HG03442 (cell line): ENCODE results near the gene OR5B3.
"Not testable (repeated sequence)": the region's sequence is repeated elsewhere in the genome, so short reads cannot be mapped to it uniquely, and the experiment has no call there.

ENCODE experiments used
- ATAC-seq: cut with Tn5 transposase; IDR thresholded peaks from one replicate; pipeline ENCODE4 v1.9.1; 2021; ENCODE audit warnings: mild to moderate bottlenecking, moderate library complexity; ENCODE audit not compliant: unreplicated experiment

Gene OR5B3

DNA sequence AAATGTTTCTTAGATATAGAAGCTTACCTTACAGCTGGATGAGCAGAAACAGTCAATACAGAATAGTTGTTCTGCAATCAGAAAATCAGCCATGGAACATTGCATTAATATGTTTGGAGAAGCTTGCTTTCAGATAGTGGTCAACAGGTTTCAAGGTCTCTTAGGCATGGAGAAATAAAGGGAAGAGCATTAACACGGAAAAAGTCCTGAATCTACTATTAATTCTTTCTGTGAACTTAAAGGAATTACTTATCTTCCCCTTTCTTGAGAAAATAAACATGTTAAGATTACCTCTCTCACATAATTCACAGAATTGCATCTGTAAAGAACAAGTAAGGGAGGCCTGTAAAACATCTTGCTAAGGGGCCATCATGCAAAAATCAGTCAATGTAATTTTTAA is at the start of gene OR5B3:
Gene OR5B3, minus strand, starts transcription at position 101 of the 400 bp plus-strand sequence. CDS start 3,465 bp downstream, outside the sequence.
- ATAC-seq: no peak

DNA sequence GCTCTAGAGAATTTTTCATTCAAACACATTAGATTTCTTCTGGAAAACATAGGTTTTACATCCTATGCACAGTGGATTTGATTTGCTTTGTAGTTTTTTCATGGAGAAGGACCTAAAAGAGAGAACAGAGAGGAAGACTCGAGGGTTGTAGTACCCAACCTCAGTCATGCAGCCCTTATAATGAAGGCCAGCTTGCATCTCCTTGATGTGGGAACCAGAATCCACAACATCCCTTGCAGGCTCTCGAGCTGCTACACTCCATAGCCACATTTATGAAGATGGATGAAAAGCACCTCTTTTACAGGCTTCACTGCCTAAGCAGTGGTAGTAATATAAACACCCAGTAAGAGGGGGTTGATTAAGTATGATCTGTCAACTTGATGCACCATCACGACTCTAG is 44.9 kb upstream of the OR5B3 start:
- ATAC-seq: no peak

DNA sequence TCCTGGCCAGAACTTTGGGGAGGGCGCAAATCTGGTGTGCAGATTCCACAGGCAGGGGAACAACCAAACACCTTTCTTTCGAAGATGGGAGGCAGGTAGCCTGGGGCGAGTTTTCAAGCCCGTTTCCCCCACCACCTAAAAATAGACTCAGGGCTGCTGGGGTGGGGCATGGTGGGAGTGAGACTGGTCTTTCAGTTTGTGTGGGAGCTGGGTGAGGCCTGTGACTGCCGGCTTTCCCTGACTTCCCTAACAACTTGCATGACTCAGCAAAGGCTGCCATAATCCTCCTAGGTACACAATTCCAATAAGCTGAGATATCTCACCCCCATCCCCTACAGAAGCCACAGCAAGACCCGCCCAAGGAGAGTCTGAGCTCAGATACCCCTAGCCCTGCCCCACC is 39.6 kb upstream of the OR5B3 start:
- ATAC-seq: no peak

DNA sequence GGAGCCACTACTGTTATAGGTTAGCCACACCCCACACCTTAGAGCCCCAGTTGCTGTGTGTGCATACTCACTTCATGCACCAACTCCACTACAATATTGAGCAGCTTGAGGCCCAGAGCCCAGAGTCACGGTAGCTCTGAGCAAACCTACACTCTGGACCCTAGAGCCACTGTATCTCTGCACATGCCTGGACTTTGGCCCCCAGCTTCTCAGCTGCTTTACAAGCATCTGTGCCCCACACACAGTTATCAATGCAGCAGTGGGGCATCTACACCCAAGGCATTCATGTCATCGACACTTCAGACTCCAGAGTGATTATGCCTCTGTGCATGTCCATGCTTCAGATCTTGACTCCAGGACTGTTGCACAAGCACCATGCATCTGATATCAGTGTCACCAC is 37.6 kb upstream of the OR5B3 start:
- no peak for ATAC-seq

DNA sequence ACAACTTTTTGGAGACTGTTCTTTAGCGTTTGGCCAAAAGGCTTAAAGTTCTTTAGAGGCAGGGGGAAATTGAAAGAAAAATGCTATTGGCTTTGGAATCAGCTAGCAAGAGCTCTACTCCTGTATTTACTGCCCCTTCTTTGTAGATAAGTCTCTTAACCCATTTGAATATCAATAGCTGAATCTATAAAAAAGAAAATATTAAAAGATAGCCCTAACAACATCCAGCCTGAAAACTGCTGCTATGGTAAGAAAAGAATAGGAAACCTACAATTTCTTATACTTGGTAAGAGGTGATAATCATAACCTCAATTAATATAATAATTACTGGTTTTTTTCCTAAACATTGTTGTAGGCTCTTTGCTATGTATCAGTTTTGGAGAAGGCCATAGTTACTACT is 35.5 kb upstream of the OR5B3 start, which contains the start of gene OR5B12:
Gene OR5B12, minus strand, starts transcription at position 101 of the 400 bp plus-strand sequence. CDS start 2,085 bp downstream, outside the sequence.
- ATAC-seq: no peak

DNA sequence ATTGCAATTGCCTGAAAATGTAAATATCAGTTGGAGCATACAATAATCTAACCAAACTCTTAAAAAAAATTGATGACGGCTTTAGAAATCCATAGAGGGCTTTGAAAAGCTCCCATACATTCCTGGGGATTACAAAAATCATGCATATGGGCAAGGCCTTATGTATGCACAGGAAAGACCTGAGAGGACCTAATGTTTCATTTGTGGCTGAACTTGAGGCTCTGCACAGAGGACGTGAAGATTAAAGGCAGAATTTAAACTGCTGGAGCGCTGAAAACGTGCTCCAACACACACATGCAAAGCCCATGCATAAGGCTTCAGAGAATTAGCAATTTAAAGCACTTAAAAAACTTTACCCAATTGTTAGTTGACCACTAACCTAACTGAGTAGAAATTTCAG is 31.8 kb upstream of the OR5B3 start:
- ATAC-seq: no peak

DNA sequence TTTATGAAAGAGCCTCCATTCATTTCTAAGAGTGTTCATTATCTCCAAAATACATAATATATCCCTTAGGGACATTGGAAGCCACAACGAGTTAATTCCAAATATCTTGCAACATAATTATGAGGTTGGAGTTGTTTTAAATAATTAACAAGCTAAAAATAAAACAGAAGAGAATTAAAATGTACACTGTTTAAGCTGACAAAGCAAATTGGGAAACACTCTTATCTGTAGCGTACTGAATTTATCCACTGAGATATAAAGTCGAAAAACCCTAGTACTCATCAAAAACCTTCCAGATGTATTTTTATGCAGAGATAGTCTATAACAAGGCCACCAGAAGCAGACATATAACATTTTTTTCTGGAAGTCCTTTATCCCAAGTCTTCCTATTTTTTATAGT is 27.5 kb upstream of the OR5B3 start:
- no peak for ATAC-seq

DNA sequence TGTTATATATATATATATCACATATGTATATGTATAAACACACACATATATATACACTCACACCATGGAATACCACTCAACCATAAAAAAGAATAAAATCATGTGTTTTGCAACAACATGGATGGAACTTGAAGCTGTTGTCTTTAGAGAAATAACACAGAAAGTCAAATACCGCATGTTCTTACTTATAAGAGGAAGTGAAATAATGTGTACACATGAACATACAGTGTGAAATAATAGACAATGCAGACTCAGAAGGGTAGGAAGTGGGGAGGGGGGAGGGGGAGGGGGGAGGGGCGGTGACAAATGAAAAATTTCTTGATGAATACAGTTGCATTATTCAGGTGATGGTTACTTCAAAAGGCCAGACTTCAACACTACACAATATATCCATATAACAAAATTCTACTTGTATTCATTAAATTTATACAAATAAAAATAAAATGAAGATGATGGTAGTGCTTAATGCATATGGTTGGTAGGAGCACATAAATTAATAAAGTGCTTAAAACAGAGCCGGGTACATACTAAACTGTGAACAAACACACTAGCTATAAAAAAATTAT is 27.0 kb upstream of the OR5B3 start:
- peak; percentile 75 for ATAC-seq

DNA sequence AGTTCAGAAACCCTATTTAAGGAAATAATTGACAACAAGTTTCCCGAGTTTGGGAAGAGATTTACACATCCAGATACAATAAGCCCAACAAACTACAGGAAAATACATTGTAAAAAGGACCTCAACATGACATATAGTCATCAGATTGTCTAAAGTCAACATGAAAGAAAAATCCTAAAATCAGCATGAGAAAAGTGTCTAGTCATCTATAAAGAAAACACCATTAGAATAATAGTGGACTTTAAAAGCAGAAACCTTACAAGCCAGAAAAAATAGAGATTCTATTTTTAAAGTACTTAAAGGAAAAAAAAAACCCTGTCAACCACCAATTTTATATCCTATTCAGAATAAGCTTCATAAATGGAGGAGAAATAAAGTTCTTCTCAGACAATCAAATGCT is 22.6 kb upstream of the OR5B3 start:
- no peak for ATAC-seq

DNA sequence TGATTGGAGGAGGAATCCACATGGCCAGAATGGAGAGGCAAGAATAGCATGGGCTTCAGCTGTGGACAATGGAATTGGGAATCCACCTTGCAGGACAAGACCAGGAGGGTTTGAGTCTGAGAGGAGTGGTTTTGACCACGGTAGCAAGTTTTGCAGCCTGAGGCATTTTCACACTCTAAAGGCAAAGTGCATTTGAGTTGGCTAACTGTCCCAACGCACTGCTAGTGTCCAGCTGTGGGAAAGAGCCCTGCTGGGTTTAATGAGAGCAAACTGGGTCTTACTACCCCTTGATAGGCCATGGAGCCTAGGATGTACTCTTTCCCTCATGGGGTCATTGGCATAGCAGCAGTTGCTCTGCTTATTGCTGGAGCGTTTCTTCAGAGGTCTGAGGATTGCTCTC is 21.3 kb upstream of the OR5B3 start, which contains the start of gene OR5B2:
Gene OR5B2, minus strand, starts transcription at position 101 of the 400 bp plus-strand sequence. CDS start 4,860 bp downstream, outside the sequence.
- no peak for ATAC-seq

DNA sequence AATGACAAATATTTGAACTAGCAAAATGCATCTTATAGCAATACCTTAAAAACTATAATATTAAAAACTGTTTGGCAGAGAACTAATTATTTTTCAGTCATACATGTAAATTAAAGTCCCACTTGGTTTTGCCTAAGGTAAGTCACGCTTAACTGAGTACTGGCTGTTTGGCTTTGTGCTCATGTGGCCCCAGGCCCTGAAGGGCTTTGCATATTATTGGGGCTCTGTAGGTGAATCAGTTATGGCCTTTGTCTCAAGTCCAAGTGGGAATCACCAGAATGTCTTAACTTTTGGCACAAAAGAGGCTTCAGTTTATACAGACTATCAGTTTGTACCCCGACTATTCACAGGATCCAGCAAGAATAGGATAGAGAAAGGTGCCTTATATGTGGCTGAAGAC is 7.1 kb downstream of the OR5B3 start:
- ATAC-seq: not testable (repeated sequence)

DNA sequence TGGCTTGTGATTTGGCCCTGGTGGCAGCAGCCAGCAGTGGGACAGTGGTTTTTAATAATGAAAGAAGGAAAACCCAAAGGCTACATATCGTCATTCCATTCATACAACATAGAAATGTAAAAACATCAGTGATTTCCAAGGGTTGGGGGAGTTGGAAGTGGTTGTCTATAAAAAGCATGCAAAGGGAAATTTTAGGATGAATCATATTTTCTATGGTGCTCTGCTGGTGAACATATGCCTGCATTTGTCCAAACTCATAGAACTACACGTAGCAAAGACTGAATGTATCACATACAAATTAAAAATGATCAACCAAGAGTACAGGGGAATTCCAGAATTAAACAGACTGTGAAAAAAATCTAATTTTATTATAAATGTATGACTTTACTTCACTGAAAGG is 11.1 kb downstream of the OR5B3 start:
- no peak for ATAC-seq

DNA sequence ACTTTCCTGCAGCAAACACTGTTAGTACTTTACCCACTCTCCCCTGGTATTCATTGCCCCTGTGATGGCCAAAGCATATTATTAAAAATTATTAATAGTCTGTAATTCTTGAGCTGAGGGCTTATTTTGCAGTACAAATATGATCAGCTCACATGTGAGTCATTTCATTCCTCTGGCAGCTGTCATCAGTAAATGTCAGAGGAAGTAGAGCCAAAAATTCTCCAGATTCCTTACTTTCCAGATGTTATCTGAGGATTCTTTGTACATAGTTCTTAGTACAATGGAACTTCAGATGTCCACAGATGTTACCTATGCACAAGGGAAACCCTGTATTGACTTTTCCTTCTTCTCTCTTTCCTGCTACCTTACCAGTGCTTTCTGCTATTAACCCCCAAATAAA is 12.5 kb downstream of the OR5B3 start:
- ATAC-seq: no peak

DNA sequence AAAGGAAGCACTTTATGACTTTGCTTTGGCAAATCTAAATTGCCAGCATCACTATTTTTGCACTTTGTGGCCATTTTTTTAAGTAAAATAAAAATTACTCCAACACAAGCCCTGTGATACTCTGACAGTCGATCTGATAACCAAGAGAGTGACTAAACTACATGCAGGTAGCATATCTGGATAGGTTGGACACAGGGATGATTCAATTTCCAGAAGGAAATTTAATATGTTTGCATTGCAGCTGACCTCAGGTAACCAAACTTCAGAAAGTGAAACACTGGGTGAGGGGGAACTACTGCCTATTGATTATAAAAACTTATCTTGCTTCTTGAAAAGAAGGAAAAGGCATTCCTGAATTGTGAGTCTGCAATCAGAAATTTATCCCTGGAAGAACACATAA is 13.9 kb downstream of the OR5B3 start:
- no peak for ATAC-seq

DNA sequence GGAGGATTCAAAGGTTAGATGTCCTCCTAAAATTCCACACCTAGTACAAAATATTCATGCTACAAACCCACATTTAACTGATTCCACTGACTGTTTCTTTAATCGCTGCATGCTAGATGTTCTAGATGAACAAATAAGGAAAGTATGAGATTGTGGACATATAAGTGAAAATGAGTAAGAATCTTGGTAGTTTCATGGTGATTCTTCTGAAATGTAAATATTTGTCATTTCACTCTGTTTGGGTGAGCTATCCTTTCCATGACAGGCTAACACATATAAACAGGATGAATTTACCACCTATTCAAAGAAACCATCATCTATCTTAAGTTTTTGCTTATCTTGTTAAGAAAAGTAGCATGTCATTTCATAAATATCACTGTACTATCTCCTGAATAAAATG is 14.8 kb downstream of the OR5B3 start:
- no peak for ATAC-seq

DNA sequence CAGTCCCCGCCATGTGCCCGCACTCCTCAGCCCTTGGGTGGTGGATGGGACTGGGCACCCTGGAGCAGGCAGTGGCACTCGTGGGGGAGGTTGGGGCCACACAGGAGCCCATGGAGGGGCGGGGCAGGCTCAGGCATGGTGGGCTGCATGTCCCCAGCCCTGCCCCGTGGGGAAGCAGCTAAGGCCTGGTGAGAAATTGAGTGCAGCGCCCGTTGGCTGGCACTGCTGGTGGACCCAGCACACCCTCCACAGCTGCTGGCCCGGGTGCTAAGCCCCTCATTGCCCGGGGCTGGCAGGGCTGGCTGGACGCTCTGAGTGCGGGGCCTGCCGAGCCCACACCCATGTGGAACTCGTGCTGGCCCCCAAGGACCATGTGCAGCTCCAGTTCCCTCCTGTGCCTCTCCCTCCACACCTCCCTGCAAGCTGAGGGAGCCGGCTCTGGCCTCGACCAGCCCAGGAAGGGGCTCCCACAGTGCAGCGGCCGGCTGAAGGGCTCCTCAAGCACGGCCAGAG is 16.1 kb downstream of the OR5B3 start:
- no peak for ATAC-seq

DNA sequence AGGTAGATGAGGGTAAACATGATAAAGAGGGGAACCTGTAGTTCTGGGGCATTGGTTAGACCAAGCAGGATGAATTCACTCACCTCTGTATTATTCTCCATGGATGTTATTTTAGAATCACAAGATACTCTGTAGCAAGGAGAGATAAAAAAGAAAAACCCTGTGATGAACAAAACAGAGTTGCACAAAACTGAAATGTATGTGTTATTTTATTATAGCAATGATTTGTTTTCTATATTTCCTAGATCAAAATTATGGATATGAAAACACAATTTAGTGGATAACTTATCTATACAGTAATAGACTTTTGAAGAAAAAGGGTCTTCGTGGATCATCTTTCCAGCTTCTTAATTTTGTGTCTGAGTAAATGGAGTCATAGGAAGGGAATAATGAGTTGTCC is 47.7 kb downstream of the OR5B3 start, which contains the start of gene OR5B17:
Gene OR5B17, minus strand, starts transcription at position 101 of the 400 bp plus-strand sequence. Its CDS starts 0 bp downstream, at position 101.
- no peak for ATAC-seq

DNA sequence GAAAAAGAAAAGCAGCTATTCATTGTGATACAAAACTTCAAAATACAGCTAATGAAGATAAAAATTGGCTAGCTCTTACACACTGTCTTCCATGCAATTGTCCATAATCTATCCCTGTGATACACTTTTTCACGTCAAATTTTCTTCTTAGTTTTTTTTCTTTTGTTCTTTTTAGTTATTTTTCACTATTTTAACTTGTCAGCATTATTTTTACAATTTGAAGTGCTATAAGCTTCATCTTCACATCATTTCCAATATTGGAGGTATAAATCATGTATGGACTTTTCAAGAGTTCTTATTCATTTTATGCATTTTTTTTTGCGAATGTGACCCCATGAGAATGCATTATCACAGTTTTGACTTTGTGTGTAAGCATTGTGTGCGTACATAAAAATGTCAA is 51.9 kb downstream of the OR5B3 start:
- no peak for ATAC-seq
